CD14-positive monocyte (primary cell): ENCODE data around the gene CACNA1B. TPM values are rescaled to one million over a fixed set of nuclear protein-coding genes. Genes with fewer than 3 reads are reported as not detected.

Experiments
- DNase-seq, 3 donors: peaks; one replicate each; pipeline ENCODE4 v3.0.0-alpha.2; 2011 to 2022
- H2AFZ ChIP-seq: 2 replicates; pipeline ENCODE4 v1.6.0; 2012; ENCODE audit warnings: mild to moderate bottlenecking, low read depth, low read length, inconsistent platforms; ENCODE audit not compliant: insufficient read depth, poor library complexity, severe bottlenecking
- H3K27ac ChIP-seq, 2 donors: 1 replicate in 1 of 2; 2 replicates in 1 of 2; pipeline ENCODE4 v1.5.1; 2012 to 2013; ENCODE audit warnings: low read length in 2 of 2, control low read depth in 1 of 2, inconsistent platforms in 1 of 2, low read depth in 1 of 2, mild to moderate bottlenecking in 1 of 2
- H3K27me3 ChIP-seq, 2 donors: one replicate each; pipeline versions ENCODE4 v1.6.0 to v1.6.1; 2011 to 2013; ENCODE audit warnings: low read length in 2 of 2; ENCODE audit not compliant: control insufficient read depth in 2 of 2, insufficient read depth in 2 of 2
- H3K36me3 ChIP-seq, 2 donors: replicated peaks in 1 of 2; 1 replicate in 1 of 2; 2 replicates in 1 of 2; pipeline versions ENCODE4 v1.5.1 to v1.6.1; 2012 to 2013; ENCODE audit warnings: low read length in 2 of 2, control low read depth in 1 of 2, inconsistent platforms in 1 of 2, mild to moderate bottlenecking in 1 of 2; ENCODE audit not compliant: insufficient read depth in 2 of 2, control insufficient read depth in 1 of 2
- H3K4me1 ChIP-seq, 2 donors: 1 replicate in 1 of 2; 2 replicates in 1 of 2; pipeline versions ENCODE4 v1.5.1 to v1.6.1; 2012 to 2013; ENCODE audit warnings: low read length in 2 of 2, control low read depth in 1 of 2, inconsistent platforms in 1 of 2, mild to moderate bottlenecking in 1 of 2, moderate library complexity in 1 of 2; ENCODE audit not compliant: insufficient read depth in 2 of 2, control insufficient read depth in 1 of 2
- H3K4me2 ChIP-seq: replicated peaks from 2 replicates; pipeline ENCODE3; 2012; ENCODE audit warnings: low read length, moderate library complexity, mild to moderate bottlenecking; ENCODE audit not compliant: poor library complexity, severe bottlenecking; ENCODE audit errors: extremely low read depth
- H3K4me3 ChIP-seq, 3 experiments: fragments of 200-600 bp in 1 of 3; sonication (generic) in 1 of 3; replicated peaks in 1 of 3; 1 replicate in 2 of 3; 2 replicates in 1 of 3; pipeline ENCODE4 v1.5.1; 2011 to 2013; ENCODE audit warnings: low read length in 3 of 3, mild to moderate bottlenecking in 3 of 3, control low read depth in 2 of 3, low read depth in 2 of 3, inconsistent platforms in 1 of 3, moderate library complexity in 1 of 3
- H3K79me2 ChIP-seq: 2 replicates; pipeline ENCODE4 v1.6.0; 2012; ENCODE audit warnings: mild to moderate bottlenecking, control low read depth, inconsistent platforms, low read length, moderate library complexity; ENCODE audit not compliant: insufficient read depth
- H3K9ac ChIP-seq: 2 replicates; pipeline ENCODE4 v1.6.0; 2017; ENCODE audit warnings: low read length, mild to moderate bottlenecking; ENCODE audit not compliant: insufficient read depth, poor library complexity, severe bottlenecking
- H3K9me3 ChIP-seq, 2 donors: replicated peaks in 1 of 2; 1 replicate in 1 of 2; 2 replicates in 1 of 2; pipeline versions ENCODE4 v1.5.1 to v1.6.1; 2012 to 2013; ENCODE audit warnings: low read length in 2 of 2, control low read depth in 1 of 2; ENCODE audit not compliant: control insufficient read depth in 1 of 2, insufficient read depth in 1 of 2
- H4K20me1 ChIP-seq: 2 replicates; pipeline ENCODE4 v1.6.0; 2012; ENCODE audit warnings: mild to moderate bottlenecking, low read length, control low read depth, moderate library complexity; ENCODE audit not compliant: insufficient read depth
- H3K27ac Mint-ChIP-seq, 7 donors: one replicate each; pipeline ENCODE4 v1.8.0; 2020; ENCODE audit warnings: mild to moderate bottlenecking in 7 of 7, mixed read lengths in 7 of 7, moderate library complexity in 6 of 7, inconsistent platforms in 2 of 7
- H3K27me3 Mint-ChIP-seq, 3 donors: one replicate each; pipeline ENCODE4 v1.8.0; 2021 to 2022; ENCODE audit warnings: low read depth in 3 of 3, mild to moderate bottlenecking in 3 of 3, mixed read lengths in 3 of 3, moderate library complexity in 3 of 3, inconsistent platforms in 1 of 3
- H3K36me3 Mint-ChIP-seq, 2 donors: one replicate each; pipeline ENCODE4 v1.8.0; 2020; ENCODE audit warnings: mixed read lengths in 2 of 2, inconsistent platforms in 1 of 2, mild to moderate bottlenecking in 1 of 2
- H3K4me1 Mint-ChIP-seq: one replicate; pipeline ENCODE4 v1.8.0; 2020; ENCODE audit warnings: mild to moderate bottlenecking, mixed read lengths
- H3K4me3 Mint-ChIP-seq, 2 donors: one replicate each; pipeline ENCODE4 v1.8.0; 2020; ENCODE audit warnings: mild to moderate bottlenecking in 2 of 2, mixed read lengths in 2 of 2, moderate library complexity in 1 of 2
- H3K9me3 Mint-ChIP-seq, 7 donors: one replicate each; pipeline ENCODE4 v1.8.0; 2020 to 2022; ENCODE audit warnings: mixed read lengths in 7 of 7, mild to moderate bottlenecking in 6 of 7, moderate library complexity in 6 of 7, inconsistent platforms in 2 of 7
- CTCF ChIP-seq: fragments of 200-600 bp; IDR thresholded peaks from one replicate; pipeline ENCODE4 v1.8.0; 2022; ENCODE audit warnings: antibody characterized with exemption, mild to moderate bottlenecking
- WGBS: methylation state at CpG from one replicate; pipeline ENCODE4 v1.1.5; 2013; ENCODE audit warnings: missing lambda C conversion rate; ENCODE audit not compliant: insufficient coverage; 5-methylcytosine and 5-hydroxymethylcytosine counted together
- intact Hi-C, 2 donors: fragments of 100-400 bp; cut with micrococcal nuclease; formaldehyde crosslinking; loops; one replicate each; pipeline versions ENCODE4 v1.15.0 to v1.15.1; 2023
- polyA plus RNA-seq, 3 donors: library from polyadenylated mRNA; depleted of rRNA in 1 of 3; unstranded in 2 of 3; stranded (reverse) in 1 of 3; fragments of 300-500 nt in 2 of 3; fragments of >200 nt in 1 of 3; fragmentation: Illumina TruSeq in 2 of 3; gene quantifications; 1 replicate in 2 of 3; 2 replicates in 1 of 3; pipeline ENCODE4 v1.2.3, GENCODE V29; 2012 to 2021

CACNA1B gene
- polyA plus RNA-seq, 3 donors: not detected

DNA sequence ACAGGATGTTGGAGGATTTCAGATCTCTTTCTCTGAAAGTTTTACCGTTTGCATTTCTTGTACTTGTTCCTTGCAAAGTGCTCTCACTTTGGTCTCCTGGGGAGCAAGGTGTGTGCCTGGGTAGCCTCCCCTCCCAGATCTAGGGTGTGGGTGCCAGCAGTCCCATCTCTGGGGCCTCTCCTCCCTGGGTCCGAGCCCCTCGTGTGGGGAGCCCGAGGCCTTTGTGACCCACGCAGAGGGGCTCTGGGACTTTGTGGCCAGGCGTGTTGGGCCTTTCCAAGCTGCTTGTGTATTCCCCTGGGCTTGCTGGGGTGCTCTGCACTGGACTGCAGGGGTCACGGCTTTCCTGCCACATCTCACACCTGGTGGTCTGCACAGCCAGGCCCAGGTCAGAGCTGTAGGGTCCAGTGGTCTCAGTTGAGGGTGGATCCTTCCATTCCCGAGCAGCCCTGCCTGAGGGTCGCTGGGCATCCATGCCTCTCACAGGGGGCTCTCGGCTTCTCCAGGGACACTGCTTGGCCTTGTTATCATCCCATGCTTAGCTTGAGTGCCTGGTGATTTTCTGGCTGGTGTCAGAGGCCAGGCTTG lies 96.3 kb downstream of the CACNA1B start:
- no peak overlapping the region for H3K27ac ChIP-seq
- Mint-ChIP-seq H3K4me3 (no peak overlapping the region), H3K36me3 (no peaks in the 10 kb centered on the region), H3K4me1 (no peaks in the 10 kb centered on the region), H3K9me3 (peaks cover 0 to 3% (median 0%) of the 10 kb centered on the region in 7 donors), H3K27ac (no peak overlapping the region), H3K27me3 (peaks cover 0 to 5% (median 2%) of the 10 kb centered on the region in 3 donors)
- no peak for DNase-seq
- no peak for TF ChIP-seq CTCF
- H2AFZ ChIP-seq: no peak overlapping the region
- H4K20me1 ChIP-seq: no peaks in the 10 kb centered on the region
- no peak overlapping the region for H3K4me2 ChIP-seq
- H3K36me3 ChIP-seq: no peaks in the 10 kb centered on the region
- H3K9me3 ChIP-seq: no peaks in the 10 kb centered on the region
- no peaks in the 10 kb centered on the region for H3K79me2 ChIP-seq
- intact Hi-C loops: no loop called here
- no peak overlapping the region for H3K9ac ChIP-seq
- no peaks in the 10 kb centered on the region for H3K27me3 ChIP-seq
- no peak overlapping the region for H3K4me3 ChIP-seq
- WGBS: 87% methylated on average over 9 of the region's 10 CpGs
- H3K4me1 ChIP-seq: no peaks in the 10 kb centered on the region

- H3K9ac ChIP-seq: no peak overlapping the region
- no peaks in the 10 kb centered on the region for H3K27me3 ChIP-seq
- no peak overlapping the region for H2AFZ ChIP-seq
- peak overlapping the region in 1 of 7 donors; percentile 6 for H3K27ac Mint-ChIP-seq
- no peaks in the 10 kb centered on the region for H3K4me1 ChIP-seq
- no peaks in the 10 kb centered on the region for H3K36me3 ChIP-seq
- TF ChIP-seq CTCF: no peak
- H3K4me1 Mint-ChIP-seq: no peaks in the 10 kb centered on the region
- H3K9me3 ChIP-seq: no peaks in the 10 kb centered on the region
- H3K4me3 Mint-ChIP-seq: no peak overlapping the region
- intact Hi-C loops: no loop called here
- peaks cover 0 to 3% (median 0%) of the 10 kb centered on the region in 7 donors for H3K9me3 Mint-ChIP-seq
- no peaks in the 10 kb centered on the region for H3K36me3 Mint-ChIP-seq
- no peaks in the 10 kb centered on the region for H4K20me1 ChIP-seq
- H3K27ac ChIP-seq: no peak overlapping the region
- H3K4me2 ChIP-seq: no peak overlapping the region
- H3K4me3 ChIP-seq: no peak overlapping the region
- peak in 1 of 3 donors; percentile 1 for DNase-seq
- no peaks in the 10 kb centered on the region for H3K79me2 ChIP-seq
- WGBS: 91% methylated on average over 14 of the region's 15 CpGs
- peaks cover 0 to 5% (median 5%) of the 10 kb centered on the region in 3 donors for H3K27me3 Mint-ChIP-seq
Observed at GRCh38 chr9:137974746-137975526, 97.4 kb downstream of the CACNA1B start.
